Keratinocyte (primary cell): Measurements from ENCODE around the gene IL36RN. TPM values are rescaled to one million over a fixed set of nuclear protein-coding genes. Genes with fewer than 3 reads are reported as not detected.

Experiments used
- DNase-seq: peaks from one replicate; pipeline ENCODE4 v3.0.0-alpha.2; 2011; ENCODE audit warnings: low read depth, missing footprints, low spot score
- FAIRE-seq: peaks from 2 replicates; lab custom pipeline; 2011; peaks lifted over from hg19 to GRCh38; lab: Jason Lieb, UNC
- H2AFZ ChIP-seq: 2 replicates; pipeline ENCODE4 v1.6.0; 2012; ENCODE audit warnings: low read length, control low read depth, inconsistent platforms; ENCODE audit not compliant: control insufficient read depth
- H3K27ac ChIP-seq: 2 replicates; pipeline ENCODE4 v1.5.1; 2011; ENCODE audit warnings: low read length; ENCODE audit not compliant: control insufficient read depth, insufficient read depth
- H3K27me3 ChIP-seq: 3 replicates; pipeline ENCODE4 v1.6.0; 2011; ENCODE audit warnings: low read length; ENCODE audit not compliant: control insufficient read depth, insufficient read depth; ENCODE audit errors: extremely low read depth
- H3K36me3 ChIP-seq, 2 experiments: 2 replicates in 1 of 2; 3 replicates in 1 of 2; pipeline ENCODE4 v1.5.1; 2011; ENCODE audit warnings: low read length in 2 of 2, mild to moderate bottlenecking in 1 of 2; ENCODE audit not compliant: control insufficient read depth in 2 of 2, insufficient read depth in 2 of 2; ENCODE audit errors: extremely low read depth in 1 of 2
- H3K4me1 ChIP-seq: 3 replicates; pipeline ENCODE4 v1.5.1; 2011; ENCODE audit warnings: low read length; ENCODE audit not compliant: control insufficient read depth, insufficient read depth; ENCODE audit errors: extremely low read depth
- H3K4me2 ChIP-seq: 3 replicates; pipeline ENCODE4 v1.6.0; 2011; ENCODE audit warnings: low read depth, low read length; ENCODE audit not compliant: control insufficient read depth, insufficient read depth; ENCODE audit errors: extremely low read depth
- H3K4me3 ChIP-seq, 3 experiments: fragments of 200-600 bp in 1 of 3; sonication (generic) in 1 of 3; 2 replicates in 2 of 3; 3 replicates in 1 of 3; pipeline ENCODE4 v1.5.1; 2011 to 2016; ENCODE audit warnings: low read length in 3 of 3, mild to moderate bottlenecking in 3 of 3, control low read depth in 2 of 3, inconsistent platforms in 1 of 3, low read depth in 1 of 3, mixed read lengths in 1 of 3, mixed run types in 1 of 3, moderate library complexity in 1 of 3; ENCODE audit not compliant: control insufficient read depth in 2 of 3, insufficient read depth in 2 of 3; ENCODE audit errors: extremely low read depth in 1 of 3
- H3K79me2 ChIP-seq: 2 replicates; pipeline ENCODE4 v1.6.0; 2012; ENCODE audit warnings: low read length; ENCODE audit not compliant: control insufficient read depth, insufficient read depth
- H3K9ac ChIP-seq: 3 replicates; pipeline ENCODE4 v1.6.0; 2011; ENCODE audit warnings: low read length; ENCODE audit not compliant: control insufficient read depth, insufficient read depth; ENCODE audit errors: extremely low read depth
- H3K9me1 ChIP-seq: 3 replicates; pipeline ENCODE4 v1.6.0; 2011; ENCODE audit warnings: low read length; ENCODE audit not compliant: control insufficient read depth, insufficient read depth; ENCODE audit errors: extremely low read depth
- H3K9me3 ChIP-seq: 2 replicates; pipeline ENCODE4 v1.5.1; 2012; ENCODE audit warnings: low read depth, low read length; ENCODE audit not compliant: control insufficient read depth
- H4K20me1 ChIP-seq: 3 replicates; pipeline ENCODE4 v1.6.0; 2011; ENCODE audit warnings: low read length; ENCODE audit not compliant: control insufficient read depth, insufficient read depth; ENCODE audit errors: extremely low read depth
- EZH2 ChIP-seq: IDR thresholded peaks from one replicate; pipeline ENCODE4 v1.6.1; 2012; ENCODE audit warnings: inconsistent platforms, mild to moderate bottlenecking, low read length, moderate library complexity
- dilution Hi-C: fragments of 300-500 bp; cut with MboI; formaldehyde crosslinking; loops from one replicate; pipeline ENCODE4 v1.7.0; 2020; ENCODE audit warnings: low sequenced_read_pairs; ENCODE audit not compliant: extremely low pct_ligation_motif_present
- polyA plus RNA-seq, 5 experiments: library from polyadenylated mRNA; depleted of rRNA in 3 of 5; stranded (reverse) in 3 of 5; stranded (forward) in 1 of 5; unstranded in 1 of 5; fragments of >200 nt; gene quantifications; 1 replicate in 1 of 5; 2 replicates in 3 of 5; 3 replicates in 1 of 5; pipeline versions ENCODE4 v1.2.1 to v1.2.3, GENCODE V29; 2011 to 2012; ENCODE audit warnings: missing spikeins in 2 of 5, low read depth in 1 of 5, low replicate concordance in 1 of 5
- TF ChIP-seq, protein P1 (sequence below), 3 experiments: IDR thresholded peaks in 1 of 3; conservative IDR thresholded peaks in 1 of 3; optimal IDR thresholded peaks in 1 of 3; 2 replicates in 2 of 3; 3 replicates in 1 of 3; pipeline versions ENCODE3 to v1.5.1; 2011; ENCODE audit warnings: low read length in 3 of 3, mild to moderate bottlenecking in 3 of 3, moderate library complexity in 2 of 3, control low read depth in 1 of 3, inconsistent platforms in 1 of 3; ENCODE audit not compliant: insufficient read depth in 2 of 3; ENCODE audit errors: extremely low read depth in 1 of 3

Gene IL36RN
- polyA plus RNA-seq, 1 donor (not counting 4 experiments of a cell fraction or from before 2014, with no cell fraction given), result 3.9 TPM

DNA sequence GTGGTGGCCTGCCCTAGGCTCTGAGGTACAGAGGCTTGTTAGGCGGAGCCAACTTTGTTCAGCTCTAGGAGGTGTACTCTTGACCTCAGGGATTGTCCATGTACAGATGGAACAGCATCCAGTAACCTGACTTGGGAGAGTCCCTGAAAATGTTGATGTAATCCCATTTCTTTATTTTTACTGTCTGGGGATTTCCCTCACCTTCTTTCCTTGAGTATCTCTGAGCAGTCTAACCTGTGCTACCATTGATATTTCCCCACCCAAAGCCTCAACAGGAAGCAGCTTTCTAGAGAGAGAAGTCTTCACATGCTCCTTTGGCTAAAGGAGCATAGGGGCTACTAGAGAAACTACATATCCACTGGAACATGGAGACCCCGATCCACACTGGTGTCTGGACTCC is 43.3 kb upstream of the IL36RN start:
- H3K4me2 ChIP-seq, result no peak overlapping the region
- peaks cover 7% of the 10 kb centered on the region for H3K4me1 ChIP-seq
- no peak for FAIRE-seq
- TF ChIP-seq EZH2, result no peak
- TF ChIP-seq, protein P1, sequence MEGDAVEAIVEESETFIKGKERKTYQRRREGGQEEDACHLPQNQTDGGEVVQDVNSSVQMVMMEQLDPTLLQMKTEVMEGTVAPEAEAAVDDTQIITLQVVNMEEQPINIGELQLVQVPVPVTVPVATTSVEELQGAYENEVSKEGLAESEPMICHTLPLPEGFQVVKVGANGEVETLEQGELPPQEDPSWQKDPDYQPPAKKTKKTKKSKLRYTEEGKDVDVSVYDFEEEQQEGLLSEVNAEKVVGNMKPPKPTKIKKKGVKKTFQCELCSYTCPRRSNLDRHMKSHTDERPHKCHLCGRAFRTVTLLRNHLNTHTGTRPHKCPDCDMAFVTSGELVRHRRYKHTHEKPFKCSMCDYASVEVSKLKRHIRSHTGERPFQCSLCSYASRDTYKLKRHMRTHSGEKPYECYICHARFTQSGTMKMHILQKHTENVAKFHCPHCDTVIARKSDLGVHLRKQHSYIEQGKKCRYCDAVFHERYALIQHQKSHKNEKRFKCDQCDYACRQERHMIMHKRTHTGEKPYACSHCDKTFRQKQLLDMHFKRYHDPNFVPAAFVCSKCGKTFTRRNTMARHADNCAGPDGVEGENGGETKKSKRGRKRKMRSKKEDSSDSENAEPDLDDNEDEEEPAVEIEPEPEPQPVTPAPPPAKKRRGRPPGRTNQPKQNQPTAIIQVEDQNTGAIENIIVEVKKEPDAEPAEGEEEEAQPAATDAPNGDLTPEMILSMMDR (optimal IDR thresholded peaks at IDR 0.05 in 1 of 3, IDR thresholded peaks at IDR 0.05 in 1 of 3, conservative IDR thresholded peaks at IDR 0.05 in 1 of 3; ENCODE audit: extremely low read depth in 1 of 3, insufficient read depth in 2 of 3, low read length in 3 of 3), result no peak
- no peaks in the 10 kb centered on the region for H3K79me2 ChIP-seq
- no peaks in the 10 kb centered on the region for H3K36me3 ChIP-seq
- no peak overlapping the region for H3K27ac ChIP-seq
- no peak overlapping the region for H3K4me3 ChIP-seq
- no peaks in the 10 kb centered on the region for H3K9me1 ChIP-seq
- dilution Hi-C loops, result no loop called here
- H3K9ac ChIP-seq, result no peak overlapping the region
- H3K27me3 ChIP-seq, result no peaks in the 10 kb centered on the region
- no peak for DNase-seq
- no peaks in the 10 kb centered on the region for H3K9me3 ChIP-seq
- no peak overlapping the region for H2AFZ ChIP-seq
- no peaks in the 10 kb centered on the region for H4K20me1 ChIP-seq

DNA sequence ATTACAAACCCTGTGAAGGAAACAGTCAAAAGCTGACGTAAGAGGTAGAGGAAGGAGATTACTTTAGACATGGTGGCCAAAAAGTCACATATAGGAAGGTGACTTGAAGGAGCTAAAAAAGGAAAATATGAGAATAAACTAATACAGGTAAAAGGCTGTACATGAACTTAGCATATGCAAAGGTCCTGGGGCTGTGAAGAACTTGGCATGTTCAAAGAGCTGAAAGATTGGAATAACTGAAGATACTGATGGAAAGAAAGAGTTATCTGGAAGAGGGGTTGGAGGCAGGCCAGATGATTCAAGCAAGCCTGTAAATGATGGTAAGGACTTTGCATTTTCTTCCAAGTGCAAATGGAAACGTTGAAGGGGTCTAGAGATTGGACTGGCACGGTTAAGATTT is 40.5 kb upstream of the IL36RN start:
- Histone ChIP-seq H3K4me2 (no peak overlapping the region), H3K4me3 (no peak overlapping the region), H2AFZ (no peak overlapping the region), H3K9ac (no peak overlapping the region), H3K36me3 (no peaks in the 10 kb centered on the region), H3K4me1 (no peaks in the 10 kb centered on the region), H4K20me1 (no peaks in the 10 kb centered on the region), H3K79me2 (no peaks in the 10 kb centered on the region), H3K27ac (no peak overlapping the region), H3K9me3 (no peaks in the 10 kb centered on the region), H3K27me3 (no peaks in the 10 kb centered on the region), H3K9me1 (no peaks in the 10 kb centered on the region)
- no peak for FAIRE-seq
- dilution Hi-C loops, result no loop called here
- DNase-seq, result no peak
- TF ChIP-seq, protein P1 (optimal IDR thresholded peaks at IDR 0.05 in 1 of 3, IDR thresholded peaks at IDR 0.05 in 1 of 3, conservative IDR thresholded peaks at IDR 0.05 in 1 of 3; ENCODE audit: extremely low read depth in 1 of 3, insufficient read depth in 2 of 3, low read length in 3 of 3), result no peak
- TF ChIP-seq EZH2, result no peak
